ENCODE data around the gene ELF1.

GRCh38 chr13:40920826-40921225, 98.3 kb downstream of the ELF1 start:
- TF ChIP-seq POLR2A (IDR thresholded peaks at IDR 0.05) = no peak
- TF ChIP-seq CTCF (IDR thresholded peaks at IDR 0.05) = no peak
